ENCODE measurements around the gene ADD2. TPM values are rescaled to one million over a fixed set of nuclear protein-coding genes. Genes with fewer than 3 reads are reported as not detected.

The ADD2 gene
- total and polyA plus RNA-seq, 2 donors (not counting 1 experiment from before 2014, with no cell fraction given): 15.9 to 21.7 TPM

DNA sequence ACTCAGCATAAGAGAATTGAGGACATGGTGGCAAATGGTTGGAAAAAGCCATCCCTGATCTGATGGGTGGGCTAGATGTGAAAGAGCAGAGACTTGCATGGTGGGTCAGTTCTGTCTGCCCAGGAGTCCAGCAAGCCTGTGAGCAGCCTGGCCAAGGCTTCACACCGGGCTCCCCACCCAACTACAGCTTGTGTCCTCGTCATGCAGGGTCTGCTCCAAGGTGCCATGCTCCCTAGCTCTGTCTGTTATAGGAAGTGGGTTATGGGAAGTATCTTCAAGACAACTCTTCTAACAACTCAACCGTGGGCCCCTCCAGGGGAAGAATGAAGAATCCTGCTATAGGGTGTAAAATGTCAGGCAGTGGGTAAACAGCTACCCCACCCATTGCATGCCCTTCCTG is 97.4 kb downstream of the ADD2 start:
- Histone ChIP-seq H3K4me1 (ENCODE audit: control insufficient read depth in 2 of 2, insufficient read depth in 2 of 2, low read length in 2 of 2) (no peaks in the 10 kb centered on the region), H3K9ac (ENCODE audit: low read length) (no peak overlapping the region), H3K4me3 (ENCODE audit: control extremely low read depth in 1 of 5, extremely low read depth in 1 of 5, insufficient read depth in 1 of 5, low read depth in 2 of 5, low read length in 4 of 5) (no peak overlapping the region), H3K4me2 (replicated peaks; ENCODE audit: low read depth, low read length, poor library complexity, severe bottlenecking) (no peak overlapping the region), H4K20me1 (ENCODE audit: control insufficient read depth, insufficient read depth, low read length, poor library complexity, severe bottlenecking) (no peaks in the 10 kb centered on the region), H3K27me3 (replicated peaks in 1 of 4; ENCODE audit: control extremely low read depth in 1 of 4, control insufficient read depth in 3 of 4, insufficient read depth in 4 of 4, low read length in 3 of 4) (no peaks in the 10 kb centered on the region), H3K79me2 (ENCODE audit: control insufficient read depth, insufficient read depth, low read length) (no peaks in the 10 kb centered on the region), H3K27ac (ENCODE audit: low read length in 2 of 2) (no peak overlapping the region), H3K36me3 (replicated peaks in 1 of 2; ENCODE audit: control extremely low read depth in 1 of 2, control insufficient read depth in 1 of 2, extremely low read depth in 1 of 2, insufficient read depth in 2 of 2, low read length in 1 of 2) (peaks cover 0 to 23% of the 10 kb centered on the region in 2 experiments), H2AFZ (ENCODE audit: insufficient read depth, low read depth, low read length, poor library complexity, severe bottlenecking) (no peak overlapping the region), H3K9me3 (ENCODE audit: control extremely low read depth in 1 of 3, control insufficient read depth in 2 of 3, insufficient read depth in 1 of 3, low read length in 2 of 3) (no peaks in the 10 kb centered on the region)
- Mint-ChIP-seq H3K9me3 (ENCODE audit: insufficient read depth) (no peaks in the 10 kb centered on the region), H3K27me3 (no peaks in the 10 kb centered on the region), H3K4me3 (no peak overlapping the region), H3K27ac (no peak overlapping the region), H3K4me1 (no peaks in the 10 kb centered on the region)
- ChIA-PET CTCF (no interaction called here), POLR2A (no interaction called here)
- ATAC-seq (ENCODE audit: low read depth) (no peak), DNase-seq (no peak)
- intact Hi-C loops (cut with micrococcal nuclease): no loop called here
- no CpG with 5 or more reads among the region's 3 CpGs for WGBS (ENCODE audit: insufficient coverage)
- no peak for TF ChIP-seq EZH2 (IDR thresholded peaks at IDR 0.05; ENCODE audit: borderline replicate concordance, insufficient read depth, low read depth, low read length, poor library complexity, severe bottlenecking)
- TF ChIP-seq, protein P1, sequence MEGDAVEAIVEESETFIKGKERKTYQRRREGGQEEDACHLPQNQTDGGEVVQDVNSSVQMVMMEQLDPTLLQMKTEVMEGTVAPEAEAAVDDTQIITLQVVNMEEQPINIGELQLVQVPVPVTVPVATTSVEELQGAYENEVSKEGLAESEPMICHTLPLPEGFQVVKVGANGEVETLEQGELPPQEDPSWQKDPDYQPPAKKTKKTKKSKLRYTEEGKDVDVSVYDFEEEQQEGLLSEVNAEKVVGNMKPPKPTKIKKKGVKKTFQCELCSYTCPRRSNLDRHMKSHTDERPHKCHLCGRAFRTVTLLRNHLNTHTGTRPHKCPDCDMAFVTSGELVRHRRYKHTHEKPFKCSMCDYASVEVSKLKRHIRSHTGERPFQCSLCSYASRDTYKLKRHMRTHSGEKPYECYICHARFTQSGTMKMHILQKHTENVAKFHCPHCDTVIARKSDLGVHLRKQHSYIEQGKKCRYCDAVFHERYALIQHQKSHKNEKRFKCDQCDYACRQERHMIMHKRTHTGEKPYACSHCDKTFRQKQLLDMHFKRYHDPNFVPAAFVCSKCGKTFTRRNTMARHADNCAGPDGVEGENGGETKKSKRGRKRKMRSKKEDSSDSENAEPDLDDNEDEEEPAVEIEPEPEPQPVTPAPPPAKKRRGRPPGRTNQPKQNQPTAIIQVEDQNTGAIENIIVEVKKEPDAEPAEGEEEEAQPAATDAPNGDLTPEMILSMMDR (IDR thresholded peaks at IDR 0.05): no peak

DNA sequence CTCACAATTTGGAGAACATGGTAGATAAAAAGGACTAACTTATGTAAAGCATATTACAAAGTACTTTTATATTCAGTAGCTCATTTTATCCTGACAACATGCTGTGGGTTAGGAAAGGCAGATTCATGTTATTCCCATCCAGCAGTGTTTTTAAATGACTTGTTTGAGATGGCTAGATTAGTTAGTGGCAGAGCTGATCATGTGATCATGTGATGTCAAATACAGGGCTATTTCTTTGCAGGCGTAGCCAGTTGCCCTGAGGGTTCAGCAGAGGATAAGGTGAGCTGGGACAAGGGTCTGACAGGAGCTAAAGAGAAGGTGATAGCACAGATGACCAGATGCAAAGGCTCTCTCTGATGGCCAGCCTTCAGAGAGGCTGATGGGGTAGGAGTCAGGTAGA is 97.8 kb downstream of the ADD2 start:
- H3K79me2 ChIP-seq (ENCODE audit: control insufficient read depth, insufficient read depth, low read length): no peaks in the 10 kb centered on the region
- no peak overlapping the region for H3K9ac ChIP-seq (ENCODE audit: low read length)
- H4K20me1 ChIP-seq (ENCODE audit: control insufficient read depth, insufficient read depth, low read length, poor library complexity, severe bottlenecking): no peaks in the 10 kb centered on the region
- TF ChIP-seq, protein P1 (IDR thresholded peaks at IDR 0.05): no peak
- no peak for TF ChIP-seq EZH2 (IDR thresholded peaks at IDR 0.05; ENCODE audit: borderline replicate concordance, insufficient read depth, low read depth, low read length, poor library complexity, severe bottlenecking)
- H3K4me2 ChIP-seq (replicated peaks; ENCODE audit: low read depth, low read length, poor library complexity, severe bottlenecking): no peak overlapping the region
- Mint-ChIP-seq H3K9me3 (ENCODE audit: insufficient read depth) (no peaks in the 10 kb centered on the region), H3K4me1 (no peaks in the 10 kb centered on the region), H3K4me3 (no peak overlapping the region), H3K27ac (no peak overlapping the region), H3K27me3 (no peaks in the 10 kb centered on the region)
- no peak overlapping the region for H3K27ac ChIP-seq (ENCODE audit: low read length in 2 of 2)
- no peaks in the 10 kb centered on the region for H3K4me1 ChIP-seq (ENCODE audit: control insufficient read depth in 2 of 2, insufficient read depth in 2 of 2, low read length in 2 of 2)
- H2AFZ ChIP-seq (ENCODE audit: insufficient read depth, low read depth, low read length, poor library complexity, severe bottlenecking): no peak overlapping the region
- H3K36me3 ChIP-seq (replicated peaks in 1 of 2; ENCODE audit: control extremely low read depth in 1 of 2, control insufficient read depth in 1 of 2, extremely low read depth in 1 of 2, insufficient read depth in 2 of 2, low read length in 1 of 2): peaks cover 0 to 21% of the 10 kb centered on the region in 2 experiments
- 100% methylated on average over 1 of the region's 1 CpG for WGBS (ENCODE audit: insufficient coverage)
- ChIA-PET CTCF (interaction anchor here (1.6 kb wide), 1 partner anchor 16 kb away, joined by 3 read pairs; no protein-coding TSS in a partner anchor), POLR2A (no interaction called here)
- no peaks in the 10 kb centered on the region for H3K27me3 ChIP-seq (replicated peaks in 1 of 4; ENCODE audit: control extremely low read depth in 1 of 4, control insufficient read depth in 3 of 4, insufficient read depth in 4 of 4, low read length in 3 of 4)
- intact Hi-C loops (cut with micrococcal nuclease): no loop called here
- H3K4me3 ChIP-seq (ENCODE audit: control extremely low read depth in 1 of 5, extremely low read depth in 1 of 5, insufficient read depth in 1 of 5, low read depth in 2 of 5, low read length in 4 of 5): no peak overlapping the region
- ATAC-seq (ENCODE audit: low read depth) (no peak), DNase-seq (no peak)
- no peaks in the 10 kb centered on the region for H3K9me3 ChIP-seq (ENCODE audit: control extremely low read depth in 1 of 3, control insufficient read depth in 2 of 3, insufficient read depth in 1 of 3, low read length in 2 of 3)

Data from B cell (primary cell).